ENCODE measurements around the gene CRNN.

Gene CRNN

DNA sequence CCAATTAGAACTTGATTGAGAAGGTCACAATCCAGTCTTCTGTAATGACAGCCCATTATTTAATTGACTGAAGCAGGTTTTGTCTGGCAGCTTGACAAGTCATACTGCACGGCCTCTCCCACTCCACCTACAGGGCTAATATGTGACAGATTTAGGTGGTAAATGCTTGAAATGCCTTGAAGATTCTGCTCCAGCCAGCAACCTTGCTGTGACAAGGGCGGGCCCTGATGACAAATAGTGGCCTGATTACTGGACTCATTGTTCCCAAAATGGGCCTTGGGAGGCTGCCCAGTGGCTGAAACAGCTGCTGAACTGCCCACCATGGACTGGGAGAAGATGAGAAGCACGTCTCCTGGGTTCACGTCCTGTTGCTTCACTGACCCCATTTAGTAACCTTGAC is 30.0 kb upstream of the CRNN start:
- no peak for DNase-seq (ENCODE audit: low read depth)
- TF ChIP-seq, protein P1, sequence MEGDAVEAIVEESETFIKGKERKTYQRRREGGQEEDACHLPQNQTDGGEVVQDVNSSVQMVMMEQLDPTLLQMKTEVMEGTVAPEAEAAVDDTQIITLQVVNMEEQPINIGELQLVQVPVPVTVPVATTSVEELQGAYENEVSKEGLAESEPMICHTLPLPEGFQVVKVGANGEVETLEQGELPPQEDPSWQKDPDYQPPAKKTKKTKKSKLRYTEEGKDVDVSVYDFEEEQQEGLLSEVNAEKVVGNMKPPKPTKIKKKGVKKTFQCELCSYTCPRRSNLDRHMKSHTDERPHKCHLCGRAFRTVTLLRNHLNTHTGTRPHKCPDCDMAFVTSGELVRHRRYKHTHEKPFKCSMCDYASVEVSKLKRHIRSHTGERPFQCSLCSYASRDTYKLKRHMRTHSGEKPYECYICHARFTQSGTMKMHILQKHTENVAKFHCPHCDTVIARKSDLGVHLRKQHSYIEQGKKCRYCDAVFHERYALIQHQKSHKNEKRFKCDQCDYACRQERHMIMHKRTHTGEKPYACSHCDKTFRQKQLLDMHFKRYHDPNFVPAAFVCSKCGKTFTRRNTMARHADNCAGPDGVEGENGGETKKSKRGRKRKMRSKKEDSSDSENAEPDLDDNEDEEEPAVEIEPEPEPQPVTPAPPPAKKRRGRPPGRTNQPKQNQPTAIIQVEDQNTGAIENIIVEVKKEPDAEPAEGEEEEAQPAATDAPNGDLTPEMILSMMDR (IDR thresholded peaks at IDR 0.05; ENCODE audit: control insufficient read depth, insufficient read depth, low read depth, low read length, missing control alignments): no peak
- no peak overlapping the region for H3K4me3 ChIP-seq (ENCODE audit: control insufficient read depth, low read depth, low read length)

DNA sequence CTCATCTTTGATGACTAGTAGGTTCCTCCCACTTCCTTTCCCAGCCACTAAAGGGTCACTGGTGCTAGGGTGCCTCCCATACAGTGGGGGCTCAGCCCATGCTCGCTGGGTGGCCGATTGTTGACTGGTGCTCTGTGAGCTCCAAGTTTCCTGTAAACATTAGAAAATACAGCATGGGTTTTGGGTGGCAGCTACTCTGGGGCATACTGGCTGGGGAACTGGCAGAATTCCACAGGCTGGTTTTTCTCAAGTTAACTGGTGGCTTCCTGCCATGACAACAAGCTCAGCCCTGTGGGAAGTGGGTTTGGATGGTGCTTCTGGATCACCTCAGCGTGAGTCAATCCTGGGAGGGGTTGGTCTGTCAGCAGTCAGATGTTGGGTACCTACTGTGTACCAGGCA is 28.7 kb upstream of the CRNN start:
- TF ChIP-seq, protein P1 (IDR thresholded peaks at IDR 0.05; ENCODE audit: control insufficient read depth, insufficient read depth, low read depth, low read length, missing control alignments): no peak
- DNase-seq (ENCODE audit: low read depth): no peak
- H3K4me3 ChIP-seq (ENCODE audit: control insufficient read depth, low read depth, low read length): no peak overlapping the region

DNA sequence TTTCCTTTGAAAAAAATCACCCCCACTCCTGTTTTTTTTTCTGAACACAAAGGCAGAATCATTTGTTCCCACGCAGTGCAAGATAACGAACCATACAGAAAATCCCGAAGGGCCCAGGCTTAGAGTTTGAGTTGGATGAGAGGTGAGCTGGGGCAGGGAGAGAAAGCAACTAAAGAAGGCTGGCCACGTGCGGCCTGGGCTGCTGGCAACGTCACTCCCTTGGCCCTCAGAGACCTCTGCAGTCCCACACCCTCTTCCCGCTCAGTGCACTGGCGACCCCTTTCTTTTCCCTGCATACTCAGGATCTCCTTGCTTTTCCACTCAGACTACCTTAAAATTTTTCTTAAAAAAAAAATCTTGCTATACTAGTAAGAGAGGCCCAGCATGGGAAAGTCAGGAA is 28.2 kb upstream of the CRNN start:
- no peak for DNase-seq (ENCODE audit: low read depth)
- TF ChIP-seq, protein P1 (IDR thresholded peaks at IDR 0.05; ENCODE audit: control insufficient read depth, insufficient read depth, low read depth, low read length, missing control alignments): no peak

DNA sequence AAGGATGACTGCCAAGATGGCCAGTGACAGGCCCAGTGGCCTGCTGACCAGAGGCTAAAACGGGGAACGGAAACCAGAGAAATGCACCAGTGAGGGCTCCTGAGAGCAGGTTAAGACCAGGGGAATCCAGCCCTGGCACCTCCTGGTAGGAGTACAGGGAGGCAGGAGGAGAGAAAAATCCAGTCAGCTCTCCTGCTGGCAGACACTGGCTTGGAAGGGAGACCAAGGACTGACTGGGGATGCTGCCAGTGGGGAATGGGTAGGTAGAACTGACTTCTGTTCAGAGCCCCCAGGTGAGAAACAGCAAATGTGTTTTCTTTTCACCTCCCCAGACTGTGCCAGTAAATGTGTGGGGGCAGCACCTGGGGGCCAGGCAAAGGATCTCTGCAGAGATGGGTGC is 27.7 kb upstream of the CRNN start:
- TF ChIP-seq, protein P1 (IDR thresholded peaks at IDR 0.05; ENCODE audit: control insufficient read depth, insufficient read depth, low read depth, low read length, missing control alignments): no peak
- no peak for DNase-seq (ENCODE audit: low read depth)
- H3K4me3 ChIP-seq (ENCODE audit: control insufficient read depth, low read depth, low read length): no peak overlapping the region

More for the DNA sequence above, 28.2 kb upstream of the CRNN start:
- H3K4me3 ChIP-seq (ENCODE audit: control insufficient read depth, low read depth, low read length): no peak overlapping the region

DNA sequence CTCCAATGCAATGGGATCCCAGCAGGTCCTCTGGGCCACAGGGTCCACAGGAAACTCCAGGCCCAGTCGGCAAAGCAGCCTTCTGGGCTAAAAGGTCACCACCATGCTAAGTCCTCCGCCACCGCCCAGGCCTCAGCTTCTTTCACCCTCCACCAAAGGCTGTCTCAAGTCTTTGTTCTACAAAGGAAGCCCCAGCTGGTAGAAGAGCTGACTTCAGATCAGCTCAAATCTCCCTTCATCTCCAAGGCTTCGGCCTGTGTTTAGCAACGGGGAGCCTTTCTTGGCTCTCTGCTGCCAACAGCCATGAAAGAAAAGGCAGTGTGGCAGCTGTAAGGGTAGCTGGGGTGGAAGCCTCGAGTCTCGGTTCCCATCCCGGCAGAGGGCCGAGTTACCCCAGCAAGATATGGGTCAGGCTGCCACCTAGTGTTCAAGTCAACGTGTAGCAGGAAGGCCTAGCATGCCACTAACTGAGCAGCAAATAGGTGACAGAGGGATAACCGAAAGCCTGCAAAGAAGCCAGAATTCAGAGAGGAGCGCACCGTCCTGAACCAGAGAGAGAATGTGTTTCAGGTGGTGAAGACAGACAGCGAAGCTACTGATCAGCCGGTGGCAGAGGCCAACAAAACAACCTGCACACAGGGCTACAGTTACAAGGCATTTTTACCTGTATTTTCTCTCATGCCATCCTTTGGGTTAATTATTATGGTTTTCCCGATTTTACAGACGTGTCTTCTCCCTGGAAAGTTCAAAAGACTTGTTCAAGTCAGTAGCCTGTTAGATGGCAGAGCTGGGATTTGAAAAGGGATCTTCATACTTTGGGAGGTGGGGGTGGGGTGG is 26.8 kb upstream of the CRNN start:
- TF ChIP-seq, protein P1 (IDR thresholded peaks at IDR 0.05; ENCODE audit: control insufficient read depth, insufficient read depth, low read depth, low read length, missing control alignments): peak; percentile 91
- no peak for DNase-seq (ENCODE audit: low read depth)
- no peak overlapping the region for H3K4me3 ChIP-seq (ENCODE audit: control insufficient read depth, low read depth, low read length)

DNA sequence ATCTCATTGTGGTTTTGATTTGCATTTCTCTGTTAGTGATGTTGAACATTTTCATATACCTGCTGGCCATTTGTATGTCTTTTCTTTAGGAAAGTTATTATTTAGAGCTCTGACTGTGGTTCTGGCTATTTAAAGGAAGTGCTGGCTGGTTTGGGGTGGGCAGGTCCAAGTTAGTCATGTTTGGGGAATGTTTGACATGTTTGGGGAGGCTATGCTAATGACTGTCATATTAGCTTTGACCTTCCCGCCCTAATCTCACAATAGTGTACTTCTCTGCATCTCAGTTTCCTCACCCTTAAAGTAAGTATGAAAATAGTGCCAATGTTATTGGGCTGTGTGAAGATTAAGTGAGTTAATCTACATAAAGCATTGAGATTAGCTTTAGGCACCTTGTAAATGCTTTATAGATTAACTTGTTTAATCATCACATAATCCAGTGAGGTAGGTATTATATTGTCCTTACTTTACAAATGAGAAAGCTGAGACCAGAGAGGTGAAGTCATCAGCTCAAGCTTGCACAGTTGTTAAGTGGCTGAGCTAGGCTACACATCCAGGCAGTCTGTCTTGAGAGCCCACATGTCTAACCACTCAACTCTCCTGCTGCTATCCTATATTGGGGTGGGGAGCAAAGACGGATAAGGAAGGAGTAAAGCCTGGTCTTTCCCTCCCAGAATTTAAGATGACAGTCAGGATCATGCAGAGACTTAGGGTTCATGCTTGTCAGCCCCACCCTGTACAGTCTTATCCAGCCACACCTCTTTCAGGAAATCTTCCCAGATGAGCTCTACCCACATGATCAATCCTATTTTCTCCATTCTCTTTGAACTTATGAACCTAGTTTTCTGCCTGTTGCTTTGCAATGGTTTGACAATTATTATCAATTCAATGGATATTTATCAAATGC is 22.8 kb upstream of the CRNN start:
- no peak for DNase-seq (ENCODE audit: low read depth)
- H3K4me3 ChIP-seq (ENCODE audit: control insufficient read depth, low read depth, low read length): no peak overlapping the region
- TF ChIP-seq, protein P1 (IDR thresholded peaks at IDR 0.05; ENCODE audit: control insufficient read depth, insufficient read depth, low read depth, low read length, missing control alignments): no peak

Data from AG09309 (cell line).